SK-N-SH (cell line): ENCODE data around the gene HIGD2B.

ENCODE experiments used
- CTCF ChIP-seq: fragments of 200-600 bp; sonication (generic); IDR thresholded peaks from 2 replicates; pipeline ENCODE4 v1.6.1; 2017; ENCODE audit warnings: antibody characterized with exemption, mild to moderate bottlenecking, moderate library complexity
- FOXJ3 ChIP-seq: sonication (generic); formaldehyde crosslinking; IDR thresholded peaks from 2 replicates; pipeline ENCODE4 v1.5.1; 2020; ENCODE audit warnings: mild to moderate bottlenecking, missing genetic modification reagents
- GABPA ChIP-seq: IDR thresholded peaks from 2 replicates; pipeline ENCODE4 v1.4.0; 2012; ENCODE audit warnings: low read depth, mild to moderate bottlenecking
- MXI1 ChIP-seq: IDR thresholded peaks from 2 replicates; pipeline ENCODE4 v1.6.1; 2012; ENCODE audit warnings: mild to moderate bottlenecking, low read depth, low read length, improper control_type of control experiment
- PBX3 ChIP-seq: IDR thresholded peaks from 2 replicates; pipeline ENCODE4; 2012
- REST ChIP-seq: IDR thresholded peaks from 2 replicates; pipeline ENCODE4 v1.6.1; 2012; ENCODE audit warnings: mild to moderate bottlenecking, low read depth, low read length, moderate library complexity
- SMC3 ChIP-seq: IDR thresholded peaks from 2 replicates; pipeline ENCODE4 v1.6.1; 2012; ENCODE audit warnings: low read depth, low read length, improper control_type of control experiment
- USF2 ChIP-seq: fragments of 150-350 bp; IDR thresholded peaks from 2 replicates; pipeline ENCODE4 v1.6.1; 2017; ENCODE audit warnings: antibody characterized with exemption, low read length, low read depth, borderline replicate concordance
- ZBTB33 ChIP-seq: IDR thresholded peaks from 2 replicates; pipeline ENCODE4 v1.4.0; 2012; ENCODE audit warnings: low read depth, borderline replicate concordance

GRCh38 chr15:72680931-72681330, 5.1 kb downstream of the HIGD2B start:
- TF ChIP-seq CTCF (no peak), USF2 (no peak), PBX3 (no peak), GABPA (no peak), MXI1 (no peak), ZBTB33 (no peak), SMC3 (no peak), FOXJ3 (CRISPR knock-in tag) (no peak), REST (no peak)
